Neuron (in vitro differentiated cells): ENCODE results near the gene SFXN2.
"Not testable (repeated sequence)": the region's sequence is repeated elsewhere in the genome, so short reads cannot be mapped to it uniquely, and the experiment has no call there.

Experiments used
- H2AFZ ChIP-seq: one replicate; pipeline ENCODE4 v1.6.1; 2013; ENCODE audit warnings: low read depth, mild to moderate bottlenecking, inconsistent platforms, low read length, moderate library complexity
- H3K27me3 ChIP-seq: one replicate; pipeline ENCODE4 v1.6.1; 2013; ENCODE audit warnings: low read length; ENCODE audit not compliant: insufficient read depth
- H3K36me3 ChIP-seq: one replicate; pipeline ENCODE4 v1.6.1; 2013; ENCODE audit warnings: low read length; ENCODE audit not compliant: insufficient read depth
- H3K4me1 ChIP-seq: one replicate; pipeline ENCODE4 v1.6.1; 2013; ENCODE audit warnings: low read length; ENCODE audit not compliant: insufficient read depth
- H3K4me3 ChIP-seq: 2 replicates; pipeline ENCODE4 v1.5.1; 2013; ENCODE audit warnings: mild to moderate bottlenecking, low read length, moderate library complexity
- H3K9me3 ChIP-seq: one replicate; pipeline ENCODE4 v1.6.1; 2013; ENCODE audit warnings: low read length

Gene SFXN2

DNA sequence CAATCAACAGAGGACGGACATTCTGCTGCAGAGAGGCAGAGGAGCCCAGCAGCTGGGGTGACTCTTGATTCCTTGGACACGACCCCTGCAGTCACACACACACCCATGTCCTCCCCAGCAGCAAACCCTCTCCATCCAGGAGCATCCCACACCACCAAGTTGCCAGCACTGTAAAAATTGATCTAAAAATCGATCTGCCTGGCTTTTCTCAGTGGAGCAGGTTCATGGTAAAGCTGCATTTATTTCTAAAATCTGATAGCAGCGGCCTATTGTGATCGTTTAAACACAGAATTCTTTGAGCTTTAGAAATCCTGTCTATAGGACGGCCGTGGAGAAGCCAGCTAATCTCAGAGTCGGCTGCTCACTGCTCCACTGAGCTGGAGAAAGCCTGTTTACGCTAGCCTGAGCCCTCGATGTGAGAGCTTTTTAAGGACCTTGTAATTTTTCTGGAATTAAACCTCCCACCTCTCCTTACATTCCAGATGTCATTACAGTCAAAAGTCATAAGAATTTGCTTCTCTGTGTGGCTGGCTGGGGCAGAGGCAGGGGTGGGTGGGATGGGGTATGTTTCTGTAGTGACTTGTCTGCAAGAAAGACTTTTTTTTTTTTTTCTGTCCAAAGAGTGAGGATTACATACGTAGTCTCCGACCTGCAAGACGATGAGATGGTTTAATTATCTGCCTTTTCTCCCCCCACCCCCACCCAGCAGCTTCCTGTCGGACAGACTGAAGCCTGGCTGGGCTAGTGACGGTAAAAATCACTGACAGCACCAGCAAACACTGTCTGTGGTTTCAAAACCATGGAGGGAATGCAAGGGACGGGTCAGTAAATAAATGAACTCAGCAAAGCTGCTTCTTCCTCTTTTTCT lies 38.5 kb upstream of the SFXN2 start:
- H3K4me3 ChIP-seq = peak overlapping the region; percentile 31
- H3K9me3 ChIP-seq = no peaks in the 10 kb centered on the region
- H3K4me1 ChIP-seq = peaks cover 74% of the 10 kb centered on the region
- H3K36me3 ChIP-seq = peaks cover 2% of the 10 kb centered on the region
- no peak overlapping the region for H2AFZ ChIP-seq
- no peaks in the 10 kb centered on the region for H3K27me3 ChIP-seq

- H3K9me3 ChIP-seq = peaks cover 4% of the 10 kb centered on the region
- H3K36me3 ChIP-seq = peaks cover 7% of the 10 kb centered on the region
- peaks cover 73% of the 10 kb centered on the region for H3K4me1 ChIP-seq
- H2AFZ ChIP-seq = no peak overlapping the region
- peak overlapping the region; percentile 31 for H3K4me3 ChIP-seq
- no peaks in the 10 kb centered on the region for H3K27me3 ChIP-seq
Observed at GRCh38 chr10:102676534-102677315, 37.7 kb upstream of the SFXN2 start.

- Histone ChIP-seq H3K9me3 (peaks cover 5% of the 10 kb centered on the region), H2AFZ (no peak overlapping the region), H3K4me1 (peaks cover 71% of the 10 kb centered on the region), H3K36me3 (peaks cover 14% of the 10 kb centered on the region), H3K27me3 (no peaks in the 10 kb centered on the region), H3K4me3 (no peak overlapping the region)
Observed at GRCh38 chr10:102677331-102678067, 36.9 kb upstream of the SFXN2 start.

DNA sequence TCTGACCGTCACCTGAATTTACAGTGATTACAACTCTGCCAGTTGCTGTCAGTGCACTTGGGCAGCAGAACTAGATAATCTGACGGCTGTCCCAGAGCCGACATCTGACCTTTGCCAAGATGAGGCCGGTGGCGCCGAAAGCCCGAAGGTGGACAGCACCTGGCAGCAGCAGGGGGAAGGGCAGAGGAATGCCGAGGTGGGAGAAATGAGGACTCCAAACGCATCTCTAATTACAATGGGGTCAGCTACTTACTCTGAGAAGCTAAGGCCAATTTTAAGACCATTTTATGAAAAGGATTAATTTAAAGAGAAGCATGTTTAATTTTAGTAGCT lies 36.4 kb upstream of the SFXN2 start:
- Histone ChIP-seq H3K4me3 (no peak overlapping the region), H2AFZ (no peak overlapping the region), H3K4me1 (peaks cover 67% of the 10 kb centered on the region), H3K9me3 (peaks cover 5% of the 10 kb centered on the region), H3K36me3 (peaks cover 18% of the 10 kb centered on the region), H3K27me3 (no peaks in the 10 kb centered on the region)

DNA sequence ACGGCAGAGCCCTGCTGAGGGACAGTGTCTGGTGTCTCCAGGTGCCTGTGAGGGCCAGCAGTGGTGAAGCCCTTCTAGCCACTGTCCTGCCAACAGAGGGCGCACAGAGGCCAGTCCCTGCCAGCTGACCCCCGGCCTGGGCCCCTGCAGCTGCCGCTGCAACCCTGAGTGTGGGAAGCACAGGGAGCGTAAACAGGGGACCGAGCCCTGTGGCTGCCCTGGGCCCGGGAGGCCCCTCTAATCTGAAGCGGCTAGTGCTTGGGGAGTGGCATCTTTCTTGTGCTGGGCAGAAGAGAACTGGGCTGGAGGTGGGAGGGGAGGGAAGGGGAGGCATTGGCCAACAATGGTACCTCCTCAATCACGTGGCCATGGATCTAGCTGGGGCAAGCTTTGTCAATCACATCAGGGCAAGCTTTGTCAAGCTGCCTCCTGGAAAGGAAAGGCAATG lies 35.6 kb upstream of the SFXN2 start:
- H3K36me3 ChIP-seq = peaks cover 21% of the 10 kb centered on the region
- H3K4me1 ChIP-seq = peaks cover 58% of the 10 kb centered on the region
- H3K27me3 ChIP-seq = no peaks in the 10 kb centered on the region
- no peak overlapping the region for H2AFZ ChIP-seq
- H3K9me3 ChIP-seq = peaks cover 5% of the 10 kb centered on the region
- H3K4me3 ChIP-seq = peak overlapping the region; percentile 1

- peaks cover 54% of the 10 kb centered on the region for H3K4me1 ChIP-seq
- peaks cover 22% of the 10 kb centered on the region for H3K36me3 ChIP-seq
- peaks cover 5% of the 10 kb centered on the region for H3K9me3 ChIP-seq
- no peak overlapping the region for H3K4me3 ChIP-seq
- H2AFZ ChIP-seq = no peak overlapping the region
- H3K27me3 ChIP-seq = no peaks in the 10 kb centered on the region
Observed at GRCh38 chr10:102679596-102679995, 34.8 kb upstream of the SFXN2 start.

DNA sequence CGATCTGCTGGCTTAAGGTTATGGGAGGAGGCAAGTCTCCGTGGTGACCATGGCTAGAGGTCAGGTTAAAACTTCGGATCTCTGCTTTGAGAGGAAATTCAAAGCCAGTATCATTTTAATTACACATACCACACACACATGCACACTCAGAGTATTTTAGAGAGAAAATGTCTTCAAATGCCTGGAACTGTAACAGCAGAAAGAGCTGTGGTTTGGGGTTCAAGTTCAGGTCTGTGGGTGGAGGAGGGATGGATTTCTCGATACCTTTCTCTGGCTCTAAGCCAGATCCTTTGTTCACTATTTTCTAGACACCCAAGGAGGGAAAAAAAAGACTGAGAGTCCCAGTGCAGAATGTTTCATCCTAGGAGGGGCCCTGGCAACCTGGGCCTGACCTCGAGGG lies 32.7 kb upstream of the SFXN2 start:
- Histone ChIP-seq H3K4me3 (no peak overlapping the region), H3K27me3 (no peaks in the 10 kb centered on the region), H3K36me3 (peaks cover 30% of the 10 kb centered on the region), H3K9me3 (peaks cover 5% of the 10 kb centered on the region), H2AFZ (no peak overlapping the region), H3K4me1 (peaks cover 34% of the 10 kb centered on the region)

DNA sequence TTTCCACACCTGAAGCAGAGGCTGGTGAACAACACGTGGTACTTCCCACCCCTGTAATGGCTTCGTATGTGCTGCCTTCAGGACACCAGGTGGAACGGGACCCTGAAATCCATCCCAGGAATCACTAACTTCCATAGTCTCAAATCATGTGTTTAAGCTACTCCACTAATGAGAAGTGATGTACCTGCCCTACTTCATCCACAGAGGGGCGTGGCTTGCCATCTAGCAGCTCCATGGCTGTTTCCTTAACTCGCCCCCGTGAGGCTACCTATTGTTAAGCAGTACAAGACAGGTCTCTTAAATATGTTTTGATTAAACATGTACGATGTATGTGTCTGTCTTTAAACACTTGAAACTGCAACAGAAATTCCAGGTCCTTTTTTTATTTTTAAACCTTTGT lies 32.0 kb upstream of the SFXN2 start:
- H3K36me3 ChIP-seq = peaks cover 30% of the 10 kb centered on the region
- peaks cover 27% of the 10 kb centered on the region for H3K4me1 ChIP-seq
- no peaks in the 10 kb centered on the region for H3K27me3 ChIP-seq
- no peak overlapping the region for H2AFZ ChIP-seq
- H3K4me3 ChIP-seq = no peak overlapping the region
- H3K9me3 ChIP-seq = peaks cover 5% of the 10 kb centered on the region

GRCh38 chr10:102682981-102683380 lies 31.5 kb upstream of the SFXN2 start:
- Histone ChIP-seq H3K4me3 (no peak overlapping the region), H3K9me3 (peaks cover 5% of the 10 kb centered on the region), H3K36me3 (peaks cover 35% of the 10 kb centered on the region), H3K4me1 (peaks cover 21% of the 10 kb centered on the region), H3K27me3 (no peaks in the 10 kb centered on the region), H2AFZ (no peak overlapping the region)

- H3K4me3 ChIP-seq = no peak overlapping the region
- H3K4me1 ChIP-seq = peaks cover 14% of the 10 kb centered on the region
- peaks cover 5% of the 10 kb centered on the region for H3K9me3 ChIP-seq
- no peak overlapping the region for H2AFZ ChIP-seq
- H3K27me3 ChIP-seq = no peaks in the 10 kb centered on the region
- H3K36me3 ChIP-seq = peaks cover 41% of the 10 kb centered on the region
Observed at GRCh38 chr10:102683736-102684135, 30.7 kb upstream of the SFXN2 start.

- no peaks in the 10 kb centered on the region for H3K9me3 ChIP-seq
- no peak overlapping the region for H3K4me3 ChIP-seq
- peaks cover 24% of the 10 kb centered on the region for H3K36me3 ChIP-seq
- H2AFZ ChIP-seq = no peak overlapping the region
- no peaks in the 10 kb centered on the region for H3K4me1 ChIP-seq
- no peaks in the 10 kb centered on the region for H3K27me3 ChIP-seq
Observed at GRCh38 chr10:102691285-102692066, 23.0 kb upstream of the SFXN2 start.

- H3K9me3 ChIP-seq, H3K4me3 ChIP-seq, H2AFZ ChIP-seq, H3K27me3 ChIP-seq, H3K4me1 ChIP-seq: not testable (repeated sequence)
- peaks cover 35% of the 10 kb centered on the region for H3K36me3 ChIP-seq
Observed at GRCh38 chr10:102695401-102695800, 19.0 kb upstream of the SFXN2 start.
